Trophoblast cell (in vitro differentiated cells and primary cell): ENCODE results near the gene PARN.
"Not testable (repeated sequence)": the region's sequence is repeated elsewhere in the genome, so short reads cannot be mapped to it uniquely, and the experiment has no call there.

Experiments
- DNase-seq, 2 donors: peaks; one replicate each; pipeline ENCODE4 v3.0.0-alpha.2; 2016
- H2AFZ ChIP-seq: 2 replicates; pipeline ENCODE4 v1.6.1; 2013; ENCODE audit warnings: low read length, moderate library complexity, mild to moderate bottlenecking; ENCODE audit not compliant: insufficient read depth, poor library complexity
- H2AK5ac ChIP-seq: 2 replicates; pipeline ENCODE4 v1.6.1; 2013; ENCODE audit warnings: mild to moderate bottlenecking, low read length
- H2BK120ac ChIP-seq: 2 replicates; pipeline ENCODE4 v1.6.1; 2013; ENCODE audit warnings: low read length, mild to moderate bottlenecking, moderate library complexity; ENCODE audit not compliant: insufficient read depth, poor library complexity
- H2BK12ac ChIP-seq: 2 replicates; pipeline ENCODE4 v1.6.1; 2013; ENCODE audit warnings: mild to moderate bottlenecking, low read length, moderate library complexity
- H2BK5ac ChIP-seq: 2 replicates; pipeline ENCODE4 v1.6.1; 2013; ENCODE audit warnings: low read length, low read depth, moderate library complexity, mild to moderate bottlenecking; ENCODE audit not compliant: poor library complexity
- H3K14ac ChIP-seq: 2 replicates; pipeline ENCODE4 v1.6.1; 2013; ENCODE audit warnings: mild to moderate bottlenecking, low read length
- H3K18ac ChIP-seq: 2 replicates; pipeline ENCODE4 v1.6.1; 2013; ENCODE audit warnings: mild to moderate bottlenecking, low read length
- H3K23ac ChIP-seq: 2 replicates; pipeline ENCODE4 v1.6.1; 2013; ENCODE audit warnings: low read length
- H3K27ac ChIP-seq: 2 replicates; pipeline ENCODE4 v1.5.1; 2013; ENCODE audit warnings: low read depth, mild to moderate bottlenecking, inconsistent platforms, low read length, moderate library complexity
- H3K27me3 ChIP-seq: 2 replicates; pipeline ENCODE4 v1.6.1; 2013; ENCODE audit warnings: inconsistent platforms, mild to moderate bottlenecking, low read length, moderate library complexity; ENCODE audit not compliant: insufficient read depth
- H3K36me3 ChIP-seq, 2 experiments: 1 replicate in 1 of 2; 2 replicates in 1 of 2; pipeline ENCODE4 v1.6.1; 2013; ENCODE audit warnings: low read length in 2 of 2, mild to moderate bottlenecking in 2 of 2, moderate library complexity in 1 of 2; ENCODE audit not compliant: insufficient read depth in 2 of 2, control insufficient read depth in 1 of 2
- H3K4ac ChIP-seq: 2 replicates; pipeline ENCODE4 v1.6.1; 2013; ENCODE audit warnings: low read depth, mild to moderate bottlenecking, low read length, moderate library complexity
- H3K4me1 ChIP-seq, 2 experiments: 1 replicate in 1 of 2; 2 replicates in 1 of 2; pipeline ENCODE4 v1.6.1; 2013; ENCODE audit warnings: low read length in 2 of 2, mild to moderate bottlenecking in 2 of 2, moderate library complexity in 1 of 2; ENCODE audit not compliant: insufficient read depth in 2 of 2, control insufficient read depth in 1 of 2
- H3K4me2 ChIP-seq: 2 replicates; pipeline ENCODE4 v1.6.1; 2013; ENCODE audit warnings: inconsistent platforms, mild to moderate bottlenecking, low read length, moderate library complexity
- H3K4me3 ChIP-seq: 2 replicates; pipeline ENCODE4 v1.5.1; 2013; ENCODE audit warnings: mild to moderate bottlenecking, low read depth, low read length, inconsistent platforms
- H3K79me1 ChIP-seq: one replicate; pipeline ENCODE4 v1.6.1; 2013; ENCODE audit warnings: low read length
- H3K79me2 ChIP-seq: 2 replicates; pipeline ENCODE4 v1.6.1; 2013; ENCODE audit warnings: low read length, mild to moderate bottlenecking; ENCODE audit not compliant: control insufficient read depth, insufficient read depth, poor library complexity
- H3K9ac ChIP-seq: 2 replicates; pipeline ENCODE4 v1.6.1; 2013; ENCODE audit warnings: mild to moderate bottlenecking, low read length
- H3K9me3 ChIP-seq: 2 replicates; pipeline ENCODE4 v1.6.1; 2013; ENCODE audit warnings: low read depth, mild to moderate bottlenecking, control low read depth, inconsistent platforms, low read length; ENCODE audit not compliant: insufficient read depth
- H4K12ac ChIP-seq: 2 replicates; pipeline ENCODE4 v1.6.1; 2013; ENCODE audit warnings: low read depth, mild to moderate bottlenecking, low read length, moderate library complexity
- H4K8ac ChIP-seq: 2 replicates; pipeline ENCODE4 v1.6.1; 2013; ENCODE audit warnings: low read depth, mild to moderate bottlenecking, low read length, moderate library complexity
- H4K91ac ChIP-seq: one replicate; pipeline ENCODE4 v1.6.1; 2013; ENCODE audit warnings: low read depth, mild to moderate bottlenecking, low read length, moderate library complexity
- WGBS: extraction: QIAGEN DNeasy Blood & Tissue Kit; methylation state at CpG from one replicate; pipeline ENCODE4 v1.1.7; 2013; ENCODE audit warnings: missing lambda C conversion rate; ENCODE audit not compliant: insufficient read length, insufficient coverage; ENCODE audit errors: extremely low coverage; 5-methylcytosine and 5-hydroxymethylcytosine counted together

Gene PARN

DNA sequence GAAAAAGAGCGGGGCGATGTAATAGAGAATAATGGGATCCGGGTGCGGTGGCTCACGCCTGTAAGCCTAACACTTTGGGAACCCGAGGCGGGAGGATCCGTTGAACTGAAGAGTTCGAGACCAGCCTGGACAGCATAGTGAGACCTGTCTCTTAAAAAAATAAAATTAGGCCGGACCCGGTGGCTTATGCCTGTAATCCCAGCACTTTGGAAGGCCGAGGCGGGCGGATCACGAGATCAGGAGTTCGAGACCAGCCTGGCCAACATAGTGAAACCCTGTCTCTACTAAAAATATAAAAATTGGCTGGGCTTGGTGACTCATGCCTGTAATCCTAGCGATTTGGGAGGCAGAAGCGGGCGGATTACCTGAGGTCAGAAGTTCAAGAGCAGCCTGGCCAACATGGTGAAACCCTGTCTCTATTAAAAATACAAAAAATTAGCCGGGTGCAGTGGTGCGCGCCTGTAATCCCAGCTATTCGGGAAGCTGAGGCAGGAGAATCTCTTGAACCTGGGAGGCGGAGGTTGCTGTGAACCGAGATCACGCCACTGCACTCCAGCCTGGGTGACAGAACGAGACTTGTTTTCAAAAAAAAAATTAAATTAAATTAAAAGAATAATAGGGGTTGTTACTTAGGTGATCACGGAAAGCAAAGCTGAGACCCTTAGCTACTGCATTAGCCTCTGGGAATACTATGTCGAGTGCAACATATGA lies 715 bp upstream of the PARN start:
- not testable (repeated sequence) for H2BK5ac ChIP-seq, H2AK5ac ChIP-seq, H3K4me3 ChIP-seq, H3K9me3 ChIP-seq, H3K4ac ChIP-seq, H2BK12ac ChIP-seq, H4K12ac ChIP-seq, H3K23ac ChIP-seq, H3K27me3 ChIP-seq, H3K9ac ChIP-seq, DNase-seq, H3K18ac ChIP-seq
- Histone ChIP-seq H4K91ac (peak overlapping the region; percentile 25), H3K79me1 (peaks cover 11% of the 10 kb centered on the region), H3K4me1 (peaks cover 5 to 16% of the 10 kb centered on the region in 2 experiments), H2BK120ac (peak overlapping the region; percentile 1), H4K8ac (peak overlapping the region; percentile 43), H3K36me3 (peaks cover 2 to 10% of the 10 kb centered on the region in 2 experiments), H2AFZ (peak overlapping the region; percentile 28), H3K4me2 (peak overlapping the region; percentile 33), H3K79me2 (peaks cover 15% of the 10 kb centered on the region), H3K27ac (peak overlapping the region; percentile 65), H3K14ac (peak overlapping the region; percentile 0)
- WGBS: no CpG with 5 or more reads among the region's 29 CpGs

DNA sequence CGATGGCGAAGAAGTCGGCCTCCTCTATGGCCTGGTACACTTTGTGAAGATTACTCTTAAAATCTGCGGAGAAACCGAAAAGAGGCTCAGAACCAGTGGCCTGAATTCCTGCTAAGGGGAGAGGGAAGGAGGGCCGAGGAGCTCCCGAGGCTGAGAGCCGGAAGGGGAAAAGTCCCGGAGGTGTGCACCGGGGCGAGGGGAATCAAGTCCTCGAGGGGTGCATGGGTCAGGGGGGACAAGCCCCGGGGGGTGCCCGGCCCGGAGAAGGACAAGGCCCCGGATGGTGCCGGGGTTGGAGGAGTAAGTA lies 495 bp downstream of the PARN start:
- Histone ChIP-seq H3K27ac (peak overlapping the region; percentile 69), H3K79me1 (peaks cover 11% of the 10 kb centered on the region), H2BK5ac (peak overlapping the region; percentile 89), H3K4me2 (peak overlapping the region; percentile 85), H4K8ac (peak overlapping the region; percentile 95), H3K27me3 (no peaks in the 10 kb centered on the region), H3K4me1 (peaks cover 5 to 14% of the 10 kb centered on the region in 2 experiments), H2BK120ac (peak overlapping the region; percentile 29), H2AFZ (peak overlapping the region; percentile 68), H4K12ac (peak overlapping the region; percentile 90), H2BK12ac (no peak overlapping the region), H3K4me3 (peak overlapping the region; percentile 83), H2AK5ac (peak overlapping the region; percentile 86), H3K23ac (no peak overlapping the region), H3K18ac (peak overlapping the region; percentile 88), H3K36me3 (peaks cover 9 to 12% of the 10 kb centered on the region in 2 experiments), H3K4ac (peak overlapping the region; percentile 82), H3K9ac (peak overlapping the region; percentile 90), H3K79me2 (peaks cover 13% of the 10 kb centered on the region), H3K9me3 (no peaks in the 10 kb centered on the region), H3K14ac (peak overlapping the region; percentile 94), H4K91ac (peak overlapping the region; percentile 89)
- no CpG with 5 or more reads among the region's 17 CpGs for WGBS
- DNase-seq: peak in 1 of 2 donors; percentile 5

DNA sequence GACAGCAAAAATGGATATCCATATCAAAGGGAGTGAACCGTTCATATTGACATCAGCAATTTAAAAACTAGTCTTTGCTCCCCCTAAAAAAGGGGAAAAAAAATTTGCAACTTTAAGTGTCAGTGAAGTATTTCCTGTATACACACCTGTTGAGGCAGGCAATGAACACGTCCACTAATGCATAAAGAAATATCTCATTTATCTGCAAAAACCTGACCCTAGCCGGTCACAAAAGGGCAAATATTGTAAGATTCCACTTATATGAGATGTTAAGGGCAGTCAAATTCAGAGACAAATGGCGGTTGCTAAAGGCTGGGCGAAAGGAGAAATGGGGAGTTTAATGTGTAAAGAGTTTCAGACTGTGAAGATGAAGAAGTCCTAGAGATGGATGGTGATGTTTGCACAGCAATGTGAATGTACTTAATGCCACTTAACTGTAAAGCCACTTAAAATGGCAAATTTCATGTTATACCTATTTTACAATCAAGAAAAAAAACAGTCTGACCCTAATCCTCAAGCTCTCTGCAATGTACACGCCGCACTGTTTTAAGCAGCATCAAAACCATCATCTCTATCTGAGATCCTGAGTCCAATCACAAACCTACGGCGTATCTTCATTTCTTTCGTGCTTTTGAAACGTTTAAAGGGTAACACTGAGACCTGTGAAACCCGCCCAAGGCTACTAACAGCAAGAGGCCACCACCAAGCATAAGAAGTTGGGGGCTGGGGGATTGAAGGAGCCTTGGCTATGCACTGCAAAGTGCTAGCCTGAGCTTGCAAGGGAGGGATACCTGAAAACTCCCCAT lies 1.1 kb downstream of the PARN start:
- Histone ChIP-seq H3K79me1 (peaks cover 11% of the 10 kb centered on the region), H2AFZ (no peak overlapping the region), H3K27ac (no peak overlapping the region), H3K23ac (no peak overlapping the region), H2BK5ac (no peak overlapping the region), H3K4me1 (peaks cover 5 to 10% of the 10 kb centered on the region in 2 experiments), H3K36me3 (peaks cover 11 to 13% of the 10 kb centered on the region in 2 experiments), H3K9ac (peak overlapping the region; percentile 90), H3K14ac (peak overlapping the region; percentile 94), H4K12ac (peak overlapping the region; percentile 90), H3K9me3 (no peaks in the 10 kb centered on the region), H3K18ac (peak overlapping the region; percentile 33), H3K4me3 (peak overlapping the region; percentile 83), H3K79me2 (peaks cover 10% of the 10 kb centered on the region), H4K8ac (no peak overlapping the region), H3K4me2 (peak overlapping the region; percentile 85), H4K91ac (peak overlapping the region; percentile 63), H3K27me3 (no peaks in the 10 kb centered on the region), H2BK120ac (no peak overlapping the region), H2AK5ac (no peak overlapping the region), H2BK12ac (no peak overlapping the region), H3K4ac (peak overlapping the region; percentile 82)
- no CpG with 5 or more reads among the region's 12 CpGs for WGBS
- DNase-seq: no peak

DNA sequence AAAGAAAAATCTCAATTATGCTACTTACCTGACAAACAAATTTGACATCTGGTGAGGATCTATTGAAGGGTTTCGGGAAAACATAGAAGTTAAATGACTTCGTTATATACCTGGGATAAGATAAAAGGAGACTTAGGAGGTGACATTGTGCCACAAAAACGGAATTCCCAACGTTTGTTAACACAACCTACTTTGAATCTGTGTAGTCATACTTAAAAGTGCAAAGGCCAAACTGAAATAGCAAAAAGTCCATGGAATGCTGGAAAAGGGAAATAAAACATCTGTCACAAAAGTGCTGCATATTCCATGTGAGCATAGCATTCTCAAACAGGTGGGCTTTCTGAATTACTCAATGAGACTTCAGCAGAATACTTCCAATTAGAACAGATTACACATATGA lies 3.0 kb downstream of the PARN start:
- Histone ChIP-seq H3K4ac (no peak overlapping the region), H3K18ac (no peak overlapping the region), H4K12ac (no peak overlapping the region), H3K27me3 (no peaks in the 10 kb centered on the region), H2AFZ (no peak overlapping the region), H3K14ac (no peak overlapping the region), H4K91ac (no peak overlapping the region), H3K36me3 (peaks cover 23 to 25% of the 10 kb centered on the region in 2 experiments), H3K4me3 (no peak overlapping the region), H2BK5ac (no peak overlapping the region), H3K9me3 (no peaks in the 10 kb centered on the region), H3K4me2 (no peak overlapping the region), H2BK120ac (no peak overlapping the region), H3K4me1 (peaks cover 3 to 9% of the 10 kb centered on the region in 2 experiments), H2BK12ac (no peak overlapping the region), H3K9ac (no peak overlapping the region), H2AK5ac (no peak overlapping the region), H3K79me2 (peaks cover 5% of the 10 kb centered on the region), H3K23ac (no peak overlapping the region), H4K8ac (no peak overlapping the region), H3K79me1 (peaks cover 6% of the 10 kb centered on the region), H3K27ac (no peak overlapping the region)
- no CpG with 5 or more reads among the region's 4 CpGs for WGBS
- DNase-seq: no peak
